Diencephalon (tissue), 1 donor: ENCODE results near the gene MAS1. TPM values are rescaled to one million over a fixed set of nuclear protein-coding genes. Genes with fewer than 3 reads are reported as not detected.

ENCODE experiments used
- total RNA-seq: library from RNA; depleted of rRNA; stranded (reverse); fragments of >200 nt; gene quantifications from one replicate; pipeline ENCODE4 v1.2.3, GENCODE V29; 2014

MAS1 gene
- under 0.01 TPM for total RNA-seq

DNA sequence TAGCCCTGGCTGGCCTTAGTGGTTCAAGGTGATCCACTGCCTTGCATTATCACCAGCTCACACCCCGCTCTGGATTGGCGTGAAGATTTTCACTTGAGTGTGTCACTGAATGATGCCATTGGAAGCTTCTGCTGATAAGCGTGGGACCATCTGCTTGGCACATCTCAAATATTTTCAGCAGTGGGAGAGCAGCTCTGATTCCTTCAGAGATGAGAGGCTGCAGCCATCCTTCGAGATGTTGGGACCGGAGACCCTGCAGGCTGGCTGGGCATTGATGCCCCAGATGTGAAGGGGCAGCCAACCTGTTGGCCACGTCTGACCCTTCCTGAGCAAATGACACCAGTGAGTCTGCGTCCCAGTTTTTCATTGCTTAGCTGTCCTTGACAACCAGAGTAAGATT is at the start of gene MAS1:
TSS of gene MAS1 (plus strand) at position 197 of the 400 bp plus-strand sequence. CDS start 15,968 bp downstream, outside the sequence.

Other genes starting within 250 kb of the MAS1 start
- gene SOD2, start 197.7 kb upstream of the MAS1 start, total RNA-seq, result 96.4 TPM
- 103 TPM for gene WTAP, start 163.5 kb upstream of the MAS1 start, total RNA-seq
- gene ACAT2, start 128.9 kb upstream of the MAS1 start, total RNA-seq, result 61.4 TPM
- 227 TPM for gene TCP1, start 101.4 kb upstream of the MAS1 start, total RNA-seq
- 57.9 TPM for gene MRPL18, start 100.5 kb upstream of the MAS1 start, total RNA-seq
- gene PNLDC1, start 90.7 kb upstream of the MAS1 start, total RNA-seq, result 0.23 TPM
- 40.1 TPM for gene IGF2R, start 78.1 kb downstream of the MAS1 start, total RNA-seq
- gene SLC22A1, start 230.8 kb downstream of the MAS1 start, total RNA-seq, result 0.46 TPM